Measurements from ENCODE around the gene MAN2B2.

DNA sequence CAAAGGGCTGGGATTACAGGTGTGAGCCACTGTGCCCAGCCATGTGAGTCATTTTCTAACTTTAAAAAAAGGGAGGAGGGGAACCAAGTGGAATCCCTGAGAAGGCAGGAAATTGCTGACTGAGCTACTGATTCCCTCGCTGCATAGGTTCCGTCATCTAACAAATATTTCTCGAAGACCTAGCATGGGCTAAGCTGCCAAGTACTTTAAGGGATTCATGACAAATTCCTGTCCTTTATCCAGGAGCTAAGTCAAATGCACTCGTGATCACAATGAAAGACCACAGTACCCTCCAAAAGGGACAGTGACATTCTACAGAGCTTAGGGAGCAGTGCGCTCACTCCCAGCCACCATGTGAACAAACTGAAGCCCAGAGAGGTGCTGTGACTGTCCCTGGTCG lies 33.2 kb upstream of the MAN2B2 start:
- no peak for TF ChIP-seq CTCF (conservative IDR thresholded peaks at IDR 0.05)
- TF ChIP-seq EZH2 (IDR thresholded peaks at IDR 0.05; ENCODE audit: low read depth), result no peak

Measured in PC-9 (cell line).